Fibroblast of upper back skin (primary cell): ENCODE results near the gene HAUS6.
"Not testable (repeated sequence)": the region's sequence is repeated elsewhere in the genome, so short reads cannot be mapped to it uniquely, and the experiment has no call there.

Source experiments
- DNase-seq: peaks from one replicate; pipeline ENCODE4 v3.0.0-alpha.2; 2013

HAUS6 gene

DNA sequence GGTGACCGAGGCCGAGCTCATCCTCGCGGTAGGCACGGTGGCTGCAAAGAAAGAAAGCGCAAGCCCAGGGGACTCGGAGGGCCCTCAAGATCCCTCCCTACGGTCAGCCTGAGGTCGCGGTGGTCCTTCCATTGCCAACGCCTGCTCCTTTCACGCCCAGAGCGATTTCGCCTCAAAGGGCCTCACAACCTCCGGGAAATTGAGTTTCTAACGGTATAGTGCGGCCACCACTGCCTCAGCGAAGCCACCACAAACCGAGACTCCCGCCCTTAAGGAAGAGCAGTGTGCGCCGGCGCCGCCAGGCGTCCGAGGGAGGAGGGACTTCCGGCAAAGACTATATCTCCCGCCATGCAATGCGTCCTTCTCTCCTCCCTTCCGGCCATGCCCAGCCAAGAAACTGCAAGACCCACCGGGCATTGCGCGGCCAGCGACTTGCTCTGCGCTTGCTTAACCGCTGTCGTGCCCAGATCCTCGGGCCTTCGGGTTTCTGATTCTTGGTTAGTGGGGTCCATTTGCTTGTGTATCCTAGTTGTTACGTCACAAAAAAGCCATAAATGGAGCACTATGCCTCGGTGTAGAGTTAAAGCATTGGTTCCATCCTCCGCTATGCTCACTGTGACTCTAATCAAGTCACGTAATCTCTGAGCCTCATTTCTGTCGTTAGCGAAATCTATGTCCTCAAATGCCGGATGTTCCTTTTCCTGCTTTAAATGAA is at the start of gene HAUS6:
Gene HAUS6, minus strand, starts transcription at position 274 of the 715 bp plus-strand sequence. Its CDS starts 253 bp downstream, at position 21.
- DNase-seq: peak; percentile 97

GRCh38 chr9:19152160-19152498 is 49.4 kb upstream of the HAUS6 start:
- not testable (repeated sequence) for DNase-seq

DNA sequence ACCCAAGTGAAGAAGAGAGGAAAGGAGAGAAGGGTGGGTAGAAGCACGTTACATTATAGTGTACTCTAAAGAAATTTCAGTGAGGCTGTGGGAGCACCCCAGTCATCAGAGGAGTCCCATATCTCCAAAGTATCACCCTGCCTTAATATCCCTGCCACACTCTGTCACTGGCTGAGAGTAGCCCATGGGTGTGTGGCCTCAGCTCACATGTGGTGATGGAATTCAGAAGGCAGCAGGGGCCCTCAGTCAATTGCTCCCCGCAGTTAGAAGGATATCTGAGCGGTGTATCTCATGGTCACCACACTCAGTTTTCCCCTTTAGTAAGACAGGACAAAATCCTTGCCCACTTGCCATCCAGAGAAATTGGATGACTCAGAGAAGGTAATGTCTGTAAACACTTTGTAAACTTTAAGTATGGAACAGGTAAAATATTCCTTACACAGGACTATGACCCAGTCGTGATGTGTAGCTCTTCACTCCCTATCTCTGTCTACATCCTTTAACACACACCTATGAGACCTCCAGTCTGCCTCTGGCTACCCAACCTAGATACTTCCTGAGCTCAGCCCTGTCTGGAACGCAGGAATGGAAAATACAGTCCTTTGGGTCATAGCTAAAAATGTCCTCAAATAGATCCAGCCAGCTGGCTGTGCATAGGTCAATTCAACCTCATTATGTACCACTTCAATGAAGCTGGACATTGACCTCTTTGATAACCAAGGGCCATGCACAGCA is 48.9 kb upstream of the HAUS6 start:
- no peak for DNase-seq

DNA sequence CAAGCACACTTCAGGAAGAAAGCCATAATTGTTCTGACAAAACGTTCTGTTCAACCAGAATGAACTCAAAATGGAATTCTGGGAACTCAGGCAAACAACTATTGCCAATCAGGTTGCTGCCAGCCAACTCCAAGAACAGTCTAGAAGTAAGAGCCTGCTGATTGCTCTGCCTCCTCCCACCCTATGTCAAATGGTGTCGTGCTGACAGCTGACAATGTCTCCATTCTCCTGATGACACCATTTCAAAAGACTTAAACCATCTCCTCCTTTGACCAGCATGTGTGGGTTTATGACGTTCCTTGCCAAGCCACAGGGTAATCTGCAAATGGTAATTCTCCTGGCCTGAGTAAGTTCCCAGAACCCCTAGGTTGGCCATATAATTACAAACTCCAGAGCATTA is 46.5 kb upstream of the HAUS6 start:
- DNase-seq: peak; percentile 49

DNA sequence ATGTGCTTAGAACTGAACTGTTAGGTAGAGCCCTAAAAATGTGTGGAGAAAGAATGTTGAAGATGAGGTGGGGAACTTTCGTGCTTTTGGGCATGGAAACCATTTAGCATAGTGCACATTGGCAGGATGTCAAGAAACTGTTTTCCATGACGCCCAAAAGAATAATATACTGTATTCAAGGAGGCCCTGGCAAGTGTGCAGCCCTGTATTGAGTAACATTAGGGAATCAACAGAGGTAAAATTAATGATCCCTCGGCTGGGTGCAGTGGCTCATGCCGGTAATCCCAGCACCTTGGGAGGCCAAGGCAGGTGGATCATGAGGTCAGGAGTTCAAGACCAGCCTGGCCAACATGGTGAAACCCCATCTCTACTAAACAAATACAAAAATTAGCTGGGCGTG is 45.5 kb upstream of the HAUS6 start:
- DNase-seq: no peak

DNA sequence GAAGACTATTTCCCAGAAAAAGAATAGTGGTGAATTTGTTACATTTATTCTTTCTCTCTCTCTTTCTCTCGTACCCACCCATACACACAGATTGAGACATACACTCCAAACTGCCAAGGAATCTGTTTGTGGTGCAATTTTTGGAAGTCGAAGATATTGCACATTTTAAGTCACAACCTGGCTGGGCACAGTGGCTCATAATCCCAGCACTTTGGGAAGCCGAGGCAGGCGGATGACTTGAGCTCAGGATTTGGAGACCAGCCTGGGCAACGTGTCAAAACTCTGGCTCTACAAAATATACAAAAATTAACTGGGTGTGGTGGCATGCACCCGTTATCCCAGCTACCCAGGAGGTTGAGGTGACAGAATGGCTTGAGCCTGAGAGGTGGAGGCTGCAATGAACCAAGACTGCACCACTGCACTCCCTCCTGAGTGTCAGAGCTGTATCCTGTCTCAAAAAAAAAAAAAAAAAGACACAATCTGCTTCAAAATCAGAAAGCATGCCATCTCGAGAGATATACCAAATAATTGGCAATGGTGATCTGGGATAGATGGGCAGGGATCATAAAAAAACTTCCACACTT is 43.8 kb upstream of the HAUS6 start:
- DNase-seq: no peak

DNA sequence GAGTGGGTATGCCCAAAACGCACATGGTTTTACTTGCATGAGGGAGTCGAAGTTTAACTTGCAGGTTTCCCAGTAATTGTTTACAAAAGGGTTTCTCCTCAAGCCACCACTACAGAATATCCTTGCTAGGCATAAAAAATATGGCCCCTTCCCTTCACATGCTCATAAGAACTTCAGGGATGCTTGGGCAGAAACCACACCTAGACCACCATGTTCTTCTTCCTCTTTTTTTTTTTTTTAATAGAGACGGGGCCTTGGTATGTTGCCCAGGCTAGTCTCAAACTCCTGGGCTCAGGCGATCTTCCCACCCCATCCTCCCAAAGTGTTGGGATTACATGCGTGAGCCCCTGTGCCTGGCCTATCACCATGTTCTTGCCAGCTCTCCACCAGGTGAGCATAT is 43.2 kb upstream of the HAUS6 start:
- no peak for DNase-seq

DNA sequence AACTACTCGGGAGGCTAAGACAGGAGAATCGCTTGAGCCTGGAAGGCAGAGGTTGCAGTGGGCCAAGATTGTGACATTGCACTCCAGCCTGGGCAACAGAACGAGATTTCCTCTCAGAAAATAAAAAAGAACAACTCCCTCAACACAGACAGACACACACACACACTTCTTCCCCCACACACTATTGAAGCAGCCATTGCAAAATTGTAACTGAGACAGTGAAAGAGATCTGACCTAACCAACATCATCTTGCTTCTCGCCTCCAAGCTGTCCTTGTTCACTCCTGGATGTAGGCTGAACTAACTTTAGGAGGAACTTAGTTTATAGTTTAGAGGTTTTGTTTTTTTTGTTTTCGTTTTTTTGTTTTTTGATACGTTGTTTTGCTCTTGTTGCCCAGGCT is 37.6 kb upstream of the HAUS6 start:
- no peak for DNase-seq

DNA sequence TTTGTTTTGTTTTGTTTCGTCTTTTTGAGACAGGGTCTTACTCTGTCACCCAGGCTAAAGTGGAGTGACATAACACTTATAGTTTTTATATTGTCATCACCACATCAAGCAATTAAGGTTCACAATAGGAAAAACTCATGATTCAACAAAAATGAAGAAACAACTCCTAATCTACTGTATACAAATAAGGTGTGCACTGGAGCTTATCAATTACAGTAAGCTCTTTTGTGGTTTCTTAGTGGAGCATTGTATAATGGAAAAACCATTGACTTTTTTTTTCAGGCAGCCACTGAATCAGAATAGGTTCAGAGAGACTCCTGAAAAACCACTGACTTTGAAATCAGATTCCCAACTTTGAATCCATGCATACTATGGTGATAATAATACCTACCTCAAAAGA is 35.4 kb upstream of the HAUS6 start:
- DNase-seq: no peak

DNA sequence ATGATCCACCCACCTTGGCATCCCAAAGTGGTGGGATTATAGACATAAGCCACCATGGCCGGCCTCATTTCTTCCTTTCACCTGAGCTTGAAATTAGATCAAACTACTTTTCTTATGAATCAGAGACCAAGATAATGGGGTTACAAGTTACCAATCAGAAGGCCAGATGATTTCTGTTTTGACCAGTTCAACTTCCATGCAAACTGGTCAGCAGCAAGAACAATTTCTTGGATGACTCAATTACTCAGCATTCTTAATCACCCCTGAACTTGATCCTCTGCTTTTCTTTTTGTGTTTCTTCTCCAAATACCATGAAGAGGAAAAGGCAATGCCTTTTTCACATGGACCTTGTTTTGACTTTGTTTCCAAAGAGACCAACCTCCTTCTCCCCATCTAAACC is 34.6 kb upstream of the HAUS6 start:
- no peak for DNase-seq

DNA sequence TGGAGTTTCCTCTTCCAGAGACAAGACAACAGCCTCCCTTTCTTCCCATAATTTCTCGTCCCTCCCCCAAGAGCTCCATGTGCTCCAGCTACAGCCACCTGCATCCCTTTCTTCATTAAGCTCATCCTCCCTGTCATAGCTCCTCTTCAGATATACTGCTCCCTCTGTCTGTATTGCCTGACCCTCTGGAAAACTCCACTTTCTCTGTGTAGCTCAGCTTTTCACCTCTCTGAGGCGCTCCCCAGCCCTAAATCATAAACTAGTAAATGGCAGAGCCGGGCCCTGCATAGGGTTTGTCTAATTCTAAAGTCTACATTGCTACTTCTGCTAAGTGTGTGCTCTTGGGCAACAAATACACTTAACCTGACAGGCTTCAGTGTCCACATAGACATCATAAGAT is 33.4 kb upstream of the HAUS6 start:
- DNase-seq: no peak

DNA sequence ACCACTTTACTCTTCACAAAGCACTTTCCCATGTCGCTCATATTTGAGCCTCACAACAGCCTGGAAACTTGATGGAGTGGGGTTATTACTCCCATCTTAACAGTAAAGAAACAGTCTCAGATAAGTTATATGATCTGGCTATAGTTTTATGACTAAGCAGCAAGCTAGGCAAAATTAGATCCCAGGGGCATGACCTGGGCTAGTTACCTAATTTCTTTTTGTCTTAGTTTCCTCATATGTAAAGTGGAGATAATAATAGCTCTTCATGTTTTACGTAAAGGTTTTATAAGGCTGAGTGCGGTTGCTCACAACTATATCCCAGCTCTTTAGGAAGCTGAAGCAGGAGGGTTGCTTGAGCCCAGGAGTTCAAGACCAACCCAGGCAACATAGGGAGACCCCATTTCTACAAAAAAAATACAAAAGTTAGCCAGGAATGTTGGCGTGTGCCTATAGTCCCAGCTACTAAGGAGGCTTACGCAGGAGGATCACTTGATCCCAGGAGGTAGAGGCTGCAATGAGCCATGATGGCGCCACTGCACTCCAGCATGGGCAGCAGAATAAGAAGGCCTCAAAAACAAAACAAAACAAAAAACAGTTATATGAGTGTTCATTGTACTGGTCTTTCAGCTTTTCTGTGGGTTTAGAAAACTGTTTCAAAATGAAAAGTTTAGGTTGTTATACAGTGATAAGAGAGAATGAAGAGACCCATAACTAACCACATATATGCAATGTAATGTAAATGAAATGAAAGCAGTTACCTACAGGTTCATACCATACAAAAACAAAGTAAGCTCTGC is 31.0 kb upstream of the HAUS6 start:
- DNase-seq: no peak

- DNase-seq: no peak
Observed at GRCh38 chr9:19130436-19130835, 27.7 kb upstream of the HAUS6 start.

DNA sequence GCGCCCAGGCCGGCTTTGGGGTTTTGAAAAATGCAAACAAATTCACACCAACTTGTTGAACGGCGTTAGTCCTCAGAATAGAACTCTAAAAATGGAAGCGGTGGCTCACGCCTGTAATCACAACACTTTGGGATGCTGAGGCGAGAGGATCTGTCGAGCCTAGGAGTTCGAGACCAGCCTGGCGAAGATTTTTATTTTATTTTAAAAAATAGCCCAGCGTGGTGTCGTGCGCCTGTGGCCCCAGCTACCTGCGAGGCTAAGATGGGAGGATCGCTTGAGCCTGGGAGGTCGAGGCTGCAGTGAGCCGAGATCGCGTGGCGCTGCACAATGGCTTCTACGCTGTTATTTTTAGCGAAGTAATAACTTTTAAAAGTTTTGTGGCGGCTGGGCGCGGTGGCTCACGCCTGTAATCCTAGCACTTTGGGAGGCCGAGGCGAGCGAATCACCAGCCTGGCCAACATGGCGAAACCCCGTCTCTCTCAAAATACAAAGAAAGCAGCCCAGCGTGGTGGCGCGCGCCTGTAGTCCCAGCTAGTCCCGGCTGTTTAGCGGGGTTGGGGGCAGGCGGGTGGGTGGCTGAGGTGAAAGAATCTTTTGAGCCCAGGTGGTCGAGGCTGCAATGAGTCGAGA is 25.3 kb upstream of the HAUS6 start:
- DNase-seq: no peak

- no peak for DNase-seq
Observed at GRCh38 chr9:19124430-19124793, 21.7 kb upstream of the HAUS6 start.

DNA sequence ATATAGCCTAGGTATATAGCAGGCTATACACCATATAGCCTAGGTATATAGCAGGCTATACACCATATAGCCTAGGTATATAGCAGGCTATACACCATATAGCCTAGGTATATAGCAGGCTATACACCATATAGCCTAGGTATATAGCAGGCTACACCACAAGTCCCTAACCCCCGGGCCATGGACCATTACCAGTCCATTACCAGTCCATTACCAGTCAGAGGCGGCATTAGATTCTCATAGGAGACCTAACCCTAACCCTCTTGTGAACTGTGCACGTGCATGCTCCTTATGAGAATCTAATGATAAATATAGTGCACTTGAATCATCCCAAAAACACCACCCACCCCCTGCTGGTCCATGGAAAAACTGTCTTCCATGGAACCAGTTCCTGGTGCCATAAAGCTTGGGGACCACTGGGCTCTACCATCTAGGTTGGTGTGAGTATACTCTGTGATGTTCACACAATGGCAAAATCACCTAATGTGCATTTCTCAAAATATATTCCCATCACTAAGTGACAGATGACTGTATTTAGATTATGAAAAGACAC is 19.9 kb upstream of the HAUS6 start:
- no peak for DNase-seq

DNA sequence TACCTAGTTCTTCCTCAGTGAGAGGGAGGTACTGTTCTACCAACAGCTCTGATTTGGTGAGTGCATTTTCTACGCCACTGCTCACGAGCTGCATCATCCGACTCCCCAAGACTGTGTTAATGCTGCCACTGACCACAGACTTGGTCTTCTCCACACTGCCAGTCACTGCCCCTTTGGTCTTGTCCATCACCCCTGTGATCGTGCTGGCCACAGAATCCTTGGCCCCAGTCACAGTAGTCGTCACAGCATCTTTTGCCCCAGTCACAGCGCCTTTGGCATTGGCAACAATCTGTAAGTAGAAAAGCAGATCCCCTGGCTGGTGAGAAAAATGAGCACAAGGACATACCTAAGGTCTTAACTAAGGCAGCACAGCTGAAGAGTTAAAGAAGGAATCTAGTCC is 18.2 kb upstream of the HAUS6 start:
- DNase-seq: no peak

GRCh38 chr9:19119801-19120440 is 17.2 kb upstream of the HAUS6 start:
- DNase-seq: no peak

DNA sequence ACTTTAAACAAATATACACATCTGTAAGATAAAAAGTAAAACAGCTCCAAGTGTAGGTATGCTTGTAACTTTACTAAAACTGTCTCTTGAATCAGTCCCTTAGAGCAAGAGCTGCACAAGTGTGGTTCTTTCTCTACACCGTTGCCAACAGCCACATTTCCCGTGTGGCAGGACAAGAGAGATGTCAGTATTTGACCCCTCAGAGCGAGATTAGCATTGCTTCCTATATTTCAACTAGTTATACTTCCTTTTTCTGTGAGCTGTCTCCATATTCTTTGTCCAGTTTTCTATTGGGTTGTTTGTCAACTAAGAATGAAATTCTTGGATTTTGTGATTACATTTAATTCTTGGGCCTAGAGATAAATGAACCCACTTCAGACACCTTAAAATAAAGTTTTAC is 16.5 kb upstream of the HAUS6 start:
- DNase-seq: no peak

DNA sequence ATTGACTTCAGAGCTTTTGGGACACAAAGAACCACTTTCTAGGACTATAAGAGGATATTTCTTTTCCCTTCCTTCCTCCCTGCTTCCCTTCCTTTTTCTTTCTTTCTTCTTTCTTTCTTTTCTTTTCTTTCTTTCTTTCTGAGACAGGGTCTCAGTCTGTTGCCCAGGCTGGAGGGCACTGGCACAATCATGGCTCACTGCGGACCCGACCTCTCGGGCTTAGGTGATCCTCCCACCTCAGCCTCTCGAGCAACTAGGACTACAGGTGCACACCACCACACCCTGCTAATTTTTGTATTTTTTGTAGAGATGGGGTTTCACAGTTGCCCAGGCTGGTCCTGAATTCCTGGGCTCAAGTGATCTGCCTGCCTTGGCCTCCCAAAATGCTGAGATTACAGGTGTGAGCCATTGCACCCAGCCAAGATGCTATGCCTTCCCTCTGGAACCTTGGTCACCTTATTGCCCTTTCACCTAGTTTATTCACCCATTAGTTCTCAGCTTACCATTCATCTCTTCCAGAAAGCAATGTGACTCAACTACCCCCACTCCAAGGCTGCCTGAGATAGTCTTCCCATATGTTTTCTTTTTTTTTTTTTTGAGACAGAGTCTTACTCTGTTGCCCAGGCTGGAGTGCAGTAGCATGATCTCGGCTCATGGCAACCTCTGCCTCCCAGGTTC is 14.5 kb upstream of the HAUS6 start:
- no peak for DNase-seq

GRCh38 chr9:19116107-19116790 is 13.5 kb upstream of the HAUS6 start:
- DNase-seq: peak; percentile 70
